HS-5 (cell line): ENCODE results near the gene C5AR1.
A peak's percentile ranks its signal among the peaks of the same experiment; 100 is the strongest.
"Not testable (repeated sequence)": the region's sequence is repeated elsewhere in the genome, so short reads cannot be mapped to it uniquely, and the experiment has no call there.

ENCODE experiments used
- DNase-seq: peaks from one replicate; pipeline ENCODE4 v3.0.0-alpha.2; 2012; ENCODE audit warnings: low read depth

The C5AR1 gene

DNA sequence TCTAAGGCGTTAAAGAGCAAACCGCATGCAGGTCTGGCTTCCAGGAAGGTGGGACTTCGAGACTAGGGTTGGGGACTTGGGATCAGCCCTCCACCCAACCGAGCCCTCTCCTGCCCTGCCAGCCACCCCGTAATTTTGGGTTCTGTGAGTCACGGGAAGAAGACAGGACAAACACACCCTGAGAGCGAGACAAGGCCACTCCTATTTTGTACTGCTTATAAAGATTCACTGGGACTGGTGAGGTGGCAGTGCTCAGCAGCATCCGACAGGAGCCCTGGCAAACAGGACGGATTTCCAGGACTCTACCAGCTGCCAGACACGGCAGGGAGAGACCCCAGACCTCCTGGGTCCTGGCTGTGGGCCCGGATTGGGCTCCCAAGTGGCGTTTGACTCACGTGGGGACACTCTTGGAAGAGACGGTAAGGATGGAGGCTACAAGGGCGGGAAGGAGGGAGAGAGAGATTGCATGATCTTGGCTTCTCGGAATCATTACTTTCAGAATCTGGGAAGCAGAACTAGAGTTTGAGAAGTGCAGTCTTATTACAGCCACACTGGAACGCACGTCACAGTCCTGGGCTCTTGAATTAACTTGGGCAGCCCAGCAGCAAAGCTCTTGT, 22.4 kb downstream of the C5AR1 start, which contains the start of gene C5AR2:
Gene C5AR2, plus strand, starts transcription at position 245 of the 617 bp plus-strand sequence. CDS start 8,625 bp downstream, outside the sequence.
- no peak for DNase-seq

DNA sequence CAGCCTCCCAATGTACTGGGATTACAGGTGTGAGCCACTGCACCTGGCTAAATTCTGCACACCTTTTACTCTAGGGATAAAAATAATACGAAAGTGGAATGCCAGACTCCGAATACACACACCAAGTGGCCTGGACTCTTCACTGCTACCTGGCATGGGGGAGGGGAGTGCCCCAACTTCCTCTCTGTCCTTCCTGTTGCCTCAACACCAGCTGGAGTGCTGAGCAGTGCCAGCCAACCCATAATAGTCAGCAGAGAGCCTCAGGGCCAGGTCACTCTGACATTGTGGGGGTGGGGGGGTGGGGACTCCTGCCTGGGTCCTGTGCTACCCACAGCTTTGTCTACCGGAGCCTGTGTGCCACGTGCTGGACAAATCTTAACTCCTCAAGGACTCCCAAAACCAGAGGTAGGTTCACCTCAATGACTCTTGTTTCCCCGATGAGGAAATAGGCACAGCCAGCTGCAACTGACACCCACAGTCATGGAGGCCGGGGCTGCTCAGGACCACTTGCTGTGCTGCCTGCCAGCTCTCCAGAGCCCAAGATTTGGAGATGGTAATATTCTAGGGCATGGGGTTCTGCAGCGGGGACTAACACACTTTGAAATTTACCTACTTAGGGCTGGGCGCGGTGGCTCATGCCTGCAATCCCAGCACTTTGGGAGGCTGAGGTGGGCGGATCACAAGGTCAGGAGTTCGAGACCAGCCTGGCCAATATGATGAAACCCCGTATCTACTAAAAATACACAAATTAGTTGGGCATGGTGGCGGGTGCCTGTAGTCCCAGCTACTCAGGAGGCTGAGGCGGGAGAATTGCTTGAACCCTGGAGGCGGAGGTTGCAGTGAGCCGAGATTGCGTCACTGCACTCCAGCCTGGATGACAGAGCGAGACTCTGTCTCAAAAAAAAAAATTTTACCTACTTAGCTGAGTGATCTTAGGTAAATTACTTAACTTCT, 27.4 kb downstream of the C5AR1 start:
- not testable (repeated sequence) for DNase-seq

DNA sequence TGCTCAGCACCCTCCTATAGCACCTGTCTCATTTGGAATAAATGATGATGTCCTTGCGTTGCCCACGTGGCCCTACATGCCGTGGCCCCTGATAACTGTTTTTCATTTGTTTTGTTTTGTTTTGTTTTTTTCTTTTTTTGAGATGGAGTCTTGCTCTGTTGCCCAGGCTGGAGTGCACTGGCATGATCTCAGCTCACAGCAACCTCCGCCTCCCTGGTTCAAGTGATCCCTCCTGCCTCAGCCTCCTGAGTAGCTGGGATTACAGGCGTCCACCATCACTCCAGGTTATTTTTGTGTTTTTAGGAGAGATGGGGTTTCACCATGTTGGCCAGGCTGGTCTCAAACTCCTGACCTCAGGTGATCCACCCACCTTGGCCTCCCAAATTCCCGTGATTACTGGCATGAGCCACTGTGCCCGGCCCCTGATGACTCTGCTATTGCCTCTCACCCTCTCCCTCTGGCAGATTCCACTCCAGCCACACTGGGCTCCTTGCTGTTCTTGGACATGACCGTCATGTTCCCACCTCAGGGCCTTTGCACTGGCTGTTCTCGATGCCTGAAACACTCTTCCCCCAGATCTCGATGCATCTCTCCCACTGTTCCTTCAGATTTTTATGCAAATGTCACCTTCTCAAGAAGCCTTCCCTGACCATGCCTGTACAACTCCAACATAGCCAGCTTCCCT, 29.7 kb downstream of the C5AR1 start:
- DNase-seq, result no peak

DNA sequence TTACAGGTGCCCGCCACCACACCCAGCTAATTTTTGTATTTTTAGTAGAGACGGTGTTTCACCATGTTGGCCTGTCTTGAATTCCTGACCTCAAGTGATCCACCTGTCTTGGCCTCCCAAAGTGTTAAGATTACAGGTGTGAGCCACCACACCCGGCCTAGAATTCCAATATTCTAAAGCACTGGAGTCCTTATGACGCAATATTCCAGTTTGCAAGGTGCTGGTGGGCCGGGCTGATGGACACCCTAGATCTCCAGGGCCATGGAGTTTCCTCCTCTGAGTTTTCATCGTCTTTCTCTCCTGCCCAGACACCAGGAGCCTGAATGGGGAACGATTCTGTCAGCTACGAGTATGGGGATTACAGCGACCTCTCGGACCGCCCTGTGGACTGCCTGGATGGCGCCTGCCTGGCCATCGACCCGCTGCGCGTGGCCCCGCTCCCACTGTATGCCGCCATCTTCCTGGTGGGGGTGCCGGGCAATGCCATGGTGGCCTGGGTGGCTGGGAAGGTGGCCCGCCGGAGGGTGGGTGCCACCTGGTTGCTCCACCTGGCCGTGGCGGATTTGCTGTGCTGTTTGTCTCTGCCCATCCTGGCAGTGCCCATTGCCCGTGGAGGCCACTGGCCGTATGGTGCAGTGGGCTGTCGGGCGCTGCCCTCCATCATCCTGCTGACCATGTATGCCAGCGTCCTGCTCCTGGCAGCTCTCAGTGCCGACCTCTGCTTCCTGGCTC, 31.0 kb downstream of the C5AR1 start:
- no peak for DNase-seq

DNA sequence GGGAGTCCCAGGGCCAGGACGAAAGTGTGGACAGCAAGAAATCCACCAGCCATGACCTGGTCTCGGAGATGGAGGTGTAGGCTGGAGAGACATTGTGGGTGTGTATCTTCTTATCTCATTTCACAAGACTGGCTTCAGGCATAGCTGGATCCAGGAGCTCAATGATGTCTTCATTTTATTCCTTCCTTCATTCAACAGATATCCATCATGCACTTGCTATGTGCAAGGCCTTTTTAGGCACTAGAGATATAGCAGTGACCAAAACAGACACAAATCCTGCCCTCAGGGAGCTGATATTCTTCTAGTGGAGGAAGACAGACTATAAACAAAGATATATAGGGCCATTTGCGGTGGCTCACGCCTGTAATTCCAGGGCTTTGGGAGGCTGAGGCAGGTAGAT, 32.1 kb downstream of the C5AR1 start:
- DNase-seq, result no peak

DNA sequence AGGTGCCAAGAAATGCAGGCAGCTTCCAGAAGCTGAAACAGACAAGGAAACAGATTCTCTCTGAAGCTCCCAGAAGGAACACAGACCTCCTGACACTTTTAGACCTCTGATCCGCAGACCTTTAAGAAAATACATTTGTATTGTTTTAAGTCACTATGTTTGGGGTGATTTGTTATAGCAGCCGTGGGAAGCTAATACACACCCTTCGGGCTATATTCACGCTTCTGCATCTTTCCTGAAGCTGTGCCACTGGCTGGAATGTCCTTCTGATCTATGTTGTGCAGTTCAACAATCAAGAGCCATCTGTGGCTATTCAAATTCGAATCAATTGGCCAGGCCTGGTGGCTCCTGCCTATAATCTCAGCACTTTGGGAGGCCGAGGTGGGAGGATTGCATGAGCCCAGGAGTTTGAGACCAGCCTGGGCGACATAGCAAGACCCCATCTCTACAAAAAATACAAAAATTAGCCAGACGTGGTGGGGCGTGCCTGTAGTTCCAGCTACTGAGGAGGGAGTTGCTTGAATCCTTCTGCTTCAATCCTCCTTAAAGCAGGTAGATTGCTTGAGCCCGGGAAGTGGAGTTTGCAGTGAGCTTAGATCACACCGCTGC, 33.6 kb downstream of the C5AR1 start:
- no peak for DNase-seq

DNA sequence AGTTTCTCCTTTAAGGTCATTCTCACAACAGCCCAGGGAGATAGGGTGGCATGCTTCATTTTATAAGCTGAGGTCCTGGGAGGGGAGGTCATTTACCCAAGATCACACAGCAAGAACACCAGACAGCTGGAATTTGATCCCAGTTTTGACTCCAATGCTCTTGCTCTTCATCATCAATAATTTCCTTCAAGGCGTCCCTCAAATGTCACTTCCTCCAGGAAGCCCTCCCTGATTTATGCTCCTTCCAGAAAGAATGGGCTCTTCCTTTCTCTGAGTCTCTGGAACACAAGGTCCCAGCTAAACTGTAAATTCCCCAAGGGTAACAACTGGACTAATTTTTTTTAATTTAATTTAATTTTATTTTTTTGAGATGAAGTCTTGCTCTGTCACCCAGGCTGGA, 34.8 kb downstream of the C5AR1 start:
- DNase-seq, result no peak

DNA sequence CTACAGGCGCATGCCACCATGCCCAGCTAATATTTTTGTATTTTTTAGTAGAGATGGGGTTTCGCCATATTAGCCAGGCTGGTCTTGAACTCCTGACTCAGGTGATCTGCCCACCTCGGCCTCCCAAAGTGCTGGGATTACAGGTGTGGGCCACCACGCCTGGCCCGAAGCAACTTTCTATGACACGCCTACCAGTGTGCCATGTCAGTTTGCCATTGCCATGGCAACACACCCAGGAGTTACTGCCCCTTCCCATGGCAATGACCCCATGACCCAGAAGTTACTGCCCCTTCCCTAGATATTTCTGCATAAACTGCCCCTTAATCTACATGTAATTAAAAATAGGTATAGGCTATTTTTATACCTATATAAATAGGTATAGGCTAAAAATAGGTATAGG, 36.4 kb downstream of the C5AR1 start:
- not testable (repeated sequence) for DNase-seq

DNA sequence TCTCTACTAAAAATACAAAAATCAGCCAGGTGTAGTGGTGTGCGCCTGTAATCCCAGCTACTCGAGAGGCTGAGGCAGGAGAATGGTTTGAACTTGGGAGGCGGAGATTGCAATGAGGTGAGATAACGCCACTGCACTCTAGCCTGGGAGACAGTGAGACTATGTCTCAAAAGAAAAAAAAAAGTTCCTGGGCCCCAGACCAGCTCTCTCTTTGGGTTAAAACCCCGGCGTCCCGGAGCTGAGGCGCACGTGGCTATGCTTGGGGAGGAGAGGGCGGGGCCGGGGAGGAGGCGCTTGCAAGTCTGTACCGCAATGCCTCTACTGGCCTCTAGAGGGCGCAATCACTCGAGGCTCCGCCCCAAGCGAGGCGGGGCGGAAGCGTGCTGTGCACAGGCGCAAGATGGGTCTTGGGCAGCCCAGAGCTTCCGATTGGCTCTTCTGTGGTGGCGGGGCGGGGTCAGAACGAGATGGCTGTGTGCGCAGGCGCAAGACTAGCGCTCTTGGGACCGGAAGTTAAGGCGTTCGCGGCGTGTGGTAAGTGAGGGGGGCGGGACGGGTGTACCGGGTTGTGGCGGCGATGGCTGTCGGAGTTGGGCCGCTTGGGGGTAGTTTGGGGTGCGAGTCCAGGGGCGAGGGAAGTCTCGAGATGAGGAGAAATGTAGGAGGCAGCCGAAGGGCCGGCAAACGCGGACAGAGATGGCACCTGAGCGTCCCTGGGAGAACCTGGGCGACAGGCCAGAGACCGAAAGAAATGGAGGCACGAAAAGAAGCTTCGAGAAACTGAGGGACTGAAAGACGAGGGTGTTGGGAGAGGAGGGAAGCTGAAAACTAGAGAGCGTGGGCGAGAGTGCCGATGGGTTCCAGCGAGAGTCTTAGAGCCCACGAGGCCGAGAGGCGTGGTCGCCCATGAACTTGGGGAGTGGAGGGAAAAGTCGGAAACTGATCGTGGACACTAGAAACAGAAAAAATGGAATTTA, 39.4 kb downstream of the C5AR1 start, which contains the start of gene DHX34:
Gene DHX34, plus strand, starts transcription at position 497 of the 977 bp plus-strand sequence. CDS start 3,716 bp downstream, outside the sequence.
- peak; percentile 92 for DNase-seq

DNA sequence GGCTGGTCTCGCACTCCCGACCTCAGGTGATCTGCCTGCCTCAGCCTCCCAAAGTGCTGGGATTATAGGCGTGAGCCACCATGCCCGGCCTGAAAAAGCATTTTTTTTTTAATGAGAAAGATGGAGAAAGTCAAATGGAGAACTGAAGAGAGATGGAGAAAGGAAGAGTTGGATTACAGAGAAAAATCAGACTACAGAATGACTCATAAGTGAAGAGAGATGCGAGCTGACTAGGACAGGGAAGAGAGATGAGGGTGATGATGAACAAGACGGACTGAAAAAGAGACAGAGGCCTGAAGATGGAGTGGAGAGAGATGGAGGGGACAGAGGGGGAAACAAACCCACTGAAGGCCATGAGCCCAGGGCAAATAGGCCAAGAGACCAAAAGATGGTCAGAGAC, 41.0 kb downstream of the C5AR1 start:
- no peak for DNase-seq

DNA sequence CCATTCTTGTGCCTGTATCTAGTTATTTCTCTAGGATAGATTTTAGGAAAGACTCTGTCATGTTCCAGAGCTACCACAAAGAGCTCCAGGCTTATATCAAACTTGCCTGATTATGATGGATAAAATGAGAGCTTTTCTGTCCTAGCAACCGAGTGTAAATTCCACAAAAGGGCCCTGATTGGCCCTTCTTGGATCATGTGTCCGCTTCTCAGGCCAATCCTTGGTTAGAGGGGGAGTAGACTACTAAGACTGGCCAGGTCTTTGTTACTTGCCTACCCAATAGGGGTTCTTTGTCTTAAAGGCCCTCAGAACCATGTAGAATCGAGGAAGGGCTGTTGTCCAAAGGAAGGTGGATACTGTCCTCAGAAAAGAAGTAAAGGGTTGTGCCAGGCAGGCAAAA, 41.9 kb downstream of the C5AR1 start:
- no peak for DNase-seq

DNA sequence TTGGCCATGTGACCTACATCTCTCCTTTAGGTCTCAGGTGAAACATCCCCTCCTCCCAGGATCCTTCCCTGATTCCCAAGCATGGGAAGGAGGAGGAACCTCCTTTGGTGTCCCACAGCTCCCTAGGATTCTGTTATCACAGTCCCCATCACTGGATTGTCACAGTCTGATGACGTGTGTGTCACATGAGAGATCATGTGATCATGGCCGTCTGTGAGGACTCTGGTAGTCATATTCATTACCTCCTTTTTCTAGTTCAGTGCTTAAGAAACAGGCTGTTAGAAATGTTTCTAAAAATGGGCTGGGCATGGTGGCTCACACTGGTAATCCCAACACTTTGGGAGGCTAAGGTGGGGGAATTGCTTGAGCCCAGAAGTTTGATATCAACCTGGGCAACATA, 42.4 kb downstream of the C5AR1 start:
- no peak for DNase-seq

DNA sequence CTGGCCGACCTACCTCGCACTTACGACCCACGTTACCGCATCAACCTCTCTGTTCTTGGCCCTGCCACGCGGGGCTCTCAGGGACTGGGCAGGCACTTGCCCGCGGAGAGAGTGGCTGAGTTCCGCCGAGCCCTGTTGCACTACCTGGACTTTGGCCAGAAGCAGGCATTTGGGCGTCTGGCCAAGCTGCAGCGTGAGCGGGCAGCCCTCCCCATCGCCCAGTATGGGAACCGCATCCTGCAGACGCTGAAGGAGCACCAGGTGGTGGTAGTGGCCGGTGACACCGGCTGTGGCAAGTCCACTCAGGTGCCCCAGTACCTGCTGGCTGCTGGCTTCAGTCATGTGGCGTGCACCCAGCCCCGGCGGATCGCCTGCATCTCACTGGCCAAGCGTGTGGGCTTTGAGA, 43.6 kb downstream of the C5AR1 start:
- no peak for DNase-seq

DNA sequence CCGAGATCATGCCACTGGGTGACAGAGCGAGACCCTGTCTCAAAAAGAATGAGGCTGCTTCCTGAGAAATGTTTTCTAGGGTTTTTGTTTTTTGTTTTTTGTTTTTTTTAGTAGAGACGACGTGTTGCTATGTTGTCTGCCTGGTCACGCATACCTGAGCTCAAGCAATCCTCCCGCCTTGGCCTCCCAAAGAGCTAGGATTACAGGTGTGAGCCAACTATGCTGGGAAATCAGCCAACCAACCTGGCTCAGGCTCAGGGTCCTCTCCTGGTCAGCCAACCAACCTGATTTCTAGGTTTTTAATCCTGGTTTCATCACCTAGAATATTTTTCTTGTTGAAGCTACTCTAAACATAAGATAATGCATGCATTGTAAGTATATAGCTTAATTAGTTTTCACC, 47.2 kb downstream of the C5AR1 start:
- DNase-seq, result no peak

DNA sequence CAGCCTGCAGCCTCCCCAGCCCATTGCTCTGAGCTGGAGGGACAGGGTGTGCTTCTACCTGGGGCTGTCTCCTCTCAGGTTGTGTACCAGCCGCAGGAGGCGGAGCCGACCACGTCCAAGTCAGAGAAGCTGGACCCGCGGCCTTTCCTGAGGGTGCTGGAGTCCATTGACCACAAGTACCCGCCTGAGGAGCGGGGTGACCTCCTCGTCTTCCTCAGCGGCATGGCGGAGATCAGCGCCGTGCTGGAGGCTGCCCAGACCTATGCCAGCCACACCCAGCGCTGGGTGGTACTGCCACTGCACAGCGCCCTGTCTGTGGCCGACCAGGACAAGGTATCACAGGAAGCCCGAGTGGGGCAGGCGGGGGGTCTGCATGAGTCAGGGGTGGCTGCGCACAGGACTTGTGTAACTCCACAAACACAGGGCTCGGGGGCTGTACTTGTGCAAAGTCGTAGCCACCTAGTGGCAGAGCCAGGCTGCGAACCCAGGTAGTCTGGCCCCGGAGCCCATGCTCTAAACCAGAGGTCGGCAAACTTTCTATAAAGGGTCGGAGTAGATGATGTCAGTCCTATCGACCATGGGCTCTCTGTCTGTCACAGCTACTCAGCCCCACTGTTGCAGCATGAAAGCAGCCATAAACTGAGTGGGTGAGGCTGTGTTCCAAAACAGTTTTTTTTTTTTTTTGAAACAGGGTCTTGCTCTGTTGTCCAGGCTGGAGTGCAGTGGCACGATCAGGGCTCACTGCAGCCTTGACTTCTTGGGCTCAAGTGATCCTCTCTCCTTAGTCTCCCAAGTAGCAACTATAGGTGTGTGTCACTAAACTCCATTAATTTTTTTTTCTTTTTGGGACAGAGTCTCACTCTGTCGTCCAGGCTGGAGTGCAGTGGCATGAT, 48.4 kb downstream of the C5AR1 start:
- DNase-seq, result no peak

DNA sequence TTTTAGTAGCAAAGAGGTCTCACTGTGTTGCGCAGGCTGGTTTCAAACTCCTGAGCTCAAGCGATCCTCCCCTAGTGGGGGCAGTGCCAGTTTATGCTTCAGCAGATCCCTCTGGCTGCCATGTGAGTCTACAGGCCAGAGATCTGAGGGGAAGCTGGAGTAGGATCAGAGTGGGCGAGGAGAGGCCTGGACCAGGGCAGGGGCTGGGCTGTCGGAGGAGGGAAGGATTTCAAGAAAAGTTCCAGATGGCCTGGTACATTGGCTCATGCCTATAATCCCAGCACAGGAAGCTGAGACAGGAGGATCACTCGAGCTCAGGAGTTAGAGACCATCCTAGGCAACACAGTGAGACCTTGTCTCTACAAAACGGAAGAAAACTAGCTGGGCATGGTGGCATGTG, 49.3 kb downstream of the C5AR1 start:
- no peak for DNase-seq

DNA sequence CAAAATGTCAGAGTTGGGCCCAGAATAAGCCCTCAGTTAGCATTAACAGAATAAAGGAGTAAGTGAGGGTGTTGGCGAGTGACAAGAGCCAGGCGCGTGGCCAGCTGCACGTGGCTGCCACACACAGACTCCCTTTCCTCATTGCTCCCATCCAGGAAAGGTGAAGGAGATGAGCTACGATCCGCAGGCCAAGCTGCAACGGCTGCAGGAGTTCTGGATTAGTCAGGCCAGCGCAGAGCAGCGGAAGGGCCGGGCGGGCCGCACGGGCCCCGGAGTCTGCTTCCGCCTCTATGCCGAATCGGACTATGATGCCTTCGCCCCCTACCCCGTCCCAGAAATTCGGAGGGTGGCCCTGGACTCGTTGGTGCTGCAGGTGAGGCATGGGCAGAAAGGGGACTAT, 52.7 kb downstream of the C5AR1 start:
- DNase-seq, result no peak

DNA sequence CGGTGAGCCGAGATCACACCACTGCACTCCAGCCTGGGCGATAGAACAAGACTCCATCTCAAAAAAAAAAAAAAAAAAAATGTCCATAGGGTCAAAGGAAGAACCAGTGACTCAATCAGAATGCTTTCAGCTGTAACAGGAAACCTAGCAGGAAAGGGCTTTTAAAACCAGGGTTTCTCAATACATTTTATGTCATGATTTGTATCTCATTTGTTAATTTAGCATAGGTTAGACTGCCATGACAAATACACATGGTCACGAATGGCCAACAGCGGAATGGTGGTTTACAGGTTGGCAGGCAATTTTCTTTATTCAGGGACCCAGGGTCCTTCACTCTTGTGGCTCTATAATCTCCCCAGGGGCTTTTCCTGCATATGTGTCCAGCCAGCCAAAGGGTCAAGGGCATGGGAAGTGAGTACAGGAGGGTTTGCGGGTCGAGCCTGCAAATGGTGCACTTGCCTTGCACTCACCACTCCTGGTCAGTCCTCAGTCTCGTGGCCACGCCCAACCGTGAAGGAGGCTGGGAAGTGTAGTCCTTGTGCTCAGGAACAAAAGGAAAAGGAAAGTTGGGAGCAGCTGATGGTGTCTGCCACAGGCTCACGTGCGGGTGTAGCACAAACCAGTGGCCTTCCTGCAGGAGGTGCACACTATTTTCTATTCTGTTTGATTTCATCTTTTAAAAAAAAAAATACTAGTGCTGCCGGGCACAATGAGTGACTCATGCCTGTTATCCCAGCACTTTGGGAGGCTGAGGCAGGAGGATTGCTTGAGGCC, 54.3 kb downstream of the C5AR1 start:
- DNase-seq, result no peak
